Stimulated activated CD4-positive, alpha-beta T cell treated with anti-CD3 and anti-CD28 coated beads, Interleukin-1b, Interleukin-23, amount 100 ng/mL, for 1 hour (primary cell): ENCODE data around the gene RETREG3.

Experiments
- DNase-seq, 2 donors: peaks; one replicate each; pipeline ENCODE4 v3.0.0-alpha.2; 2020; ENCODE audit warnings: low read depth in 2 of 2

The RETREG3 gene

DNA sequence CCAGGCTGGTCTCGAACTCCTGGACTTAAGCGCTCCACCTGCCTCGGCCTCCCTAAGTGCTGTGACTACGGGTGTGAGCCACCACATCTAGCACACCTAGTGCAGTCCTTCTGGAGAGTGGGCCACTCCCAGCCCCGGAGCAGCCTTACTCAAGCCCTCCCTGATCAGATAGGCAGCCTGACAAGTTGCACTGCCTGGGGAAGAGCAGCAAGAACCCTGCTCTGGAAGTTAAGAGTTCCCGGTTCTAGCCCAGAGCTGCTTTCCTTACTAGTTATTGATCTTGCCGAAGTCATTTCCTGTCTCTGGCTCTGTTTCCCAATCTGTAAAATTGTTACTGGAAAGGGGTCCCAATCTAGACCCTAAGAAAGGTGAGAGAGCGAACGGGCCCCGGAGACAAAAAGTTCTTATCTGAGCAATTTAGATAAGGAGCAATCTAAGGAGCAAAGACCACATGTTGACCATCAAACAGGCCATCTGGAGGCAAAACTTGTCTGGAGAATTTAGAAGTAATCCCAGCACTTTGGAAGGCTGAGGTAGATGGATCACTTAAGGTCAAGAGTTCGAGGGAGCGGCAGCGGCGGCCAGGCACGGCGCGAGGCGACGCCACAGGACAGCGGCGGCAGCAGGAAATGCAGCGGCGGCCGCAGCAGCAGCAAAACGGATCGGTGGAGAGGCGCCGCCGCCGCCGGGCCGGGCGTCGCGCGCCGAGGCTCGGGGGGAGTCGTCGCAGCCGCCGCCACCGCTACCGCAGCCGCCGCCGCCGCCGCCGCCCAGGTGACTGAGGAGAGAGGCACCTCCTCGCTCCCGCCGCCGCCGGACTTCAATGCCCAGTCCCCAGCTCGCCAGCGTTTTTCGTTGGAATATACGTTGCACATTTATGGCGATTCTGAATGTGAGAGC, 77.5 kb downstream of the RETREG3 start:
- DNase-seq = peak in 1 of 2 donors; percentile 22

DNA sequence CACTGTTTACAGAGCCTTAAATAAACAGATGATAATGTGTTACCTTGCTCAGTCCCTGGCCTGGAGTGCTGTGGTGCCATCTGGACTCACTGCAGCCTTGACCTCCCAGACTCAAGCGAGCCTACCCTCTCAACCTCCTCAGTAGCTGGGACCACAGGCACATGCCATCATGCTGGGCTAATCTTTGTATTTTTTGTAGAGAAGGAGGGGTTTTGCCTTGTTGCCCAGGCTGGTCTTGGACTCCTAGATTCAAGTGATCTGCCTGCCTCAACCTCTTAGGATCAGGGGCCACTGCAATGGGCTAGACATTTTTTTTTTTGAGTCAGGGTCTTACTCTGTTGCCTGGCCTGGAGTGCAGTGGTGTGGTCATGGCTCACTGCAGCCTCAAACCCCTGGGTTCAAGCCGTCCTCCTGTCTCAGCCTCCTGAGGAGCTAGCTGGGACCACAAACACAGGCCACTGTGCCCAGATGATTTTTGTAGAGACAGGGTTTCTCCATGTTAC, 78.2 kb downstream of the RETREG3 start:
- no peak for DNase-seq
